ENCODE measurements around the gene TMEM131L. TPM values are rescaled to one million over a fixed set of nuclear protein-coding genes. Genes with fewer than 3 reads are reported as not detected.
"Not testable (repeated sequence)": the region's sequence is repeated elsewhere in the genome, so short reads cannot be mapped to it uniquely, and the experiment has no call there.

The TMEM131L gene
- total and polyA plus RNA-seq, 4 donors = 4.9 to 41.3 (median 12.9) TPM

DNA sequence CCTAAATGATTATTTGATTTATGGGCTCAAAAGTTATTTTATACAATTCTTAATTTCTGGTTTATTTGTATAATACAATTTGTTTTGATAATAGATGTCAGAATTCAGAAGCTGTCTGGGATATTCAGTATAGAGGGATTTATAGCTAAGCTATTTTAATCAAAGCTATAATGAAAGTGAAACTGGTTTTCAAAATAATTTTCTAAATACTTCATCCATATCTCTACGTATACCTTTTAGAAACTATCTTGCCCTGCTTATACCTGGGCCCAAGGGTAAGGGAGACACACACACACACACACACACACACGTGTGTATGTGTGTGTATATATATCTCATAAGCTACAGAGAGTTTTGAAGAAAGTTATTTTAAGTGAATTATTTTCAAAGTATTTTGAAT is 2.9 kb downstream of the TMEM131L start:
- H3K36me3 ChIP-seq (ENCODE audit: control insufficient read depth in 4 of 4, insufficient read depth in 3 of 4, low read depth in 1 of 4, low read length in 3 of 4) = peaks cover 0 to 3% (median under 1%) of the 10 kb centered on the region in 4 donors
- no peak overlapping the region for H3K4me3 ChIP-seq (ENCODE audit: low read depth in 1 of 3, low read length in 3 of 3)
- no peak for DNase-seq (ENCODE audit: low spot score)
- TF ChIP-seq HNF4A (conservative IDR thresholded peaks at IDR 0.05) (no peak), EGR1 (IDR thresholded peaks at IDR 0.05; ENCODE audit: low read depth in 2 of 2) (no peak), FOXA2 (IDR thresholded peaks at IDR 0.05) (no peak), JUND (IDR thresholded peaks at IDR 0.05) (no peak), NR2F2 (IDR thresholded peaks at IDR 0.05) (no peak), GABPA (IDR thresholded peaks at IDR 0.05 in 1 of 2, conservative IDR thresholded peaks at IDR 0.05 in 1 of 2) (no peak), FOXA1 (IDR thresholded peaks at IDR 0.05) (no peak), TAF1 (conservative IDR thresholded peaks at IDR 0.05) (no peak), SP1 (IDR thresholded peaks at IDR 0.05) (no peak), YY1 (IDR thresholded peaks at IDR 0.05) (no peak), RAD21 (IDR thresholded peaks at IDR 0.05) (no peak), RXRA (IDR thresholded peaks at IDR 0.05) (no peak), HNF4G (IDR thresholded peaks at IDR 0.05) (no peak)
- TF ChIP-seq, protein P1, sequence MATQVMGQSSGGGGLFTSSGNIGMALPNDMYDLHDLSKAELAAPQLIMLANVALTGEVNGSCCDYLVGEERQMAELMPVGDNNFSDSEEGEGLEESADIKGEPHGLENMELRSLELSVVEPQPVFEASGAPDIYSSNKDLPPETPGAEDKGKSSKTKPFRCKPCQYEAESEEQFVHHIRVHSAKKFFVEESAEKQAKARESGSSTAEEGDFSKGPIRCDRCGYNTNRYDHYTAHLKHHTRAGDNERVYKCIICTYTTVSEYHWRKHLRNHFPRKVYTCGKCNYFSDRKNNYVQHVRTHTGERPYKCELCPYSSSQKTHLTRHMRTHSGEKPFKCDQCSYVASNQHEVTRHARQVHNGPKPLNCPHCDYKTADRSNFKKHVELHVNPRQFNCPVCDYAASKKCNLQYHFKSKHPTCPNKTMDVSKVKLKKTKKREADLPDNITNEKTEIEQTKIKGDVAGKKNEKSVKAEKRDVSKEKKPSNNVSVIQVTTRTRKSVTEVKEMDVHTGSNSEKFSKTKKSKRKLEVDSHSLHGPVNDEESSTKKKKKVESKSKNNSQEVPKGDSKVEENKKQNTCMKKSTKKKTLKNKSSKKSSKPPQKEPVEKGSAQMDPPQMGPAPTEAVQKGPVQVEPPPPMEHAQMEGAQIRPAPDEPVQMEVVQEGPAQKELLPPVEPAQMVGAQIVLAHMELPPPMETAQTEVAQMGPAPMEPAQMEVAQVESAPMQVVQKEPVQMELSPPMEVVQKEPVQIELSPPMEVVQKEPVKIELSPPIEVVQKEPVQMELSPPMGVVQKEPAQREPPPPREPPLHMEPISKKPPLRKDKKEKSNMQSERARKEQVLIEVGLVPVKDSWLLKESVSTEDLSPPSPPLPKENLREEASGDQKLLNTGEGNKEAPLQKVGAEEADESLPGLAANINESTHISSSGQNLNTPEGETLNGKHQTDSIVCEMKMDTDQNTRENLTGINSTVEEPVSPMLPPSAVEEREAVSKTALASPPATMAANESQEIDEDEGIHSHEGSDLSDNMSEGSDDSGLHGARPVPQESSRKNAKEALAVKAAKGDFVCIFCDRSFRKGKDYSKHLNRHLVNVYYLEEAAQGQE (IDR thresholded peaks at IDR 0.05) = no peak
- TF ChIP-seq, protein P2, sequence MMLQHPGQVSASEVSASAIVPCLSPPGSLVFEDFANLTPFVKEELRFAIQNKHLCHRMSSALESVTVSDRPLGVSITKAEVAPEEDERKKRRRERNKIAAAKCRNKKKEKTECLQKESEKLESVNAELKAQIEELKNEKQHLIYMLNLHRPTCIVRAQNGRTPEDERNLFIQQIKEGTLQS (IDR thresholded peaks at IDR 0.05) = no peak
- TF ChIP-seq, protein P3, sequence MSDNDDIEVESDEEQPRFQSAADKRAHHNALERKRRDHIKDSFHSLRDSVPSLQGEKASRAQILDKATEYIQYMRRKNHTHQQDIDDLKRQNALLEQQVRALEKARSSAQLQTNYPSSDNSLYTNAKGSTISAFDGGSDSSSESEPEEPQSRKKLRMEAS (IDR thresholded peaks at IDR 0.05) = no peak
- TF ChIP-seq, protein P4, sequence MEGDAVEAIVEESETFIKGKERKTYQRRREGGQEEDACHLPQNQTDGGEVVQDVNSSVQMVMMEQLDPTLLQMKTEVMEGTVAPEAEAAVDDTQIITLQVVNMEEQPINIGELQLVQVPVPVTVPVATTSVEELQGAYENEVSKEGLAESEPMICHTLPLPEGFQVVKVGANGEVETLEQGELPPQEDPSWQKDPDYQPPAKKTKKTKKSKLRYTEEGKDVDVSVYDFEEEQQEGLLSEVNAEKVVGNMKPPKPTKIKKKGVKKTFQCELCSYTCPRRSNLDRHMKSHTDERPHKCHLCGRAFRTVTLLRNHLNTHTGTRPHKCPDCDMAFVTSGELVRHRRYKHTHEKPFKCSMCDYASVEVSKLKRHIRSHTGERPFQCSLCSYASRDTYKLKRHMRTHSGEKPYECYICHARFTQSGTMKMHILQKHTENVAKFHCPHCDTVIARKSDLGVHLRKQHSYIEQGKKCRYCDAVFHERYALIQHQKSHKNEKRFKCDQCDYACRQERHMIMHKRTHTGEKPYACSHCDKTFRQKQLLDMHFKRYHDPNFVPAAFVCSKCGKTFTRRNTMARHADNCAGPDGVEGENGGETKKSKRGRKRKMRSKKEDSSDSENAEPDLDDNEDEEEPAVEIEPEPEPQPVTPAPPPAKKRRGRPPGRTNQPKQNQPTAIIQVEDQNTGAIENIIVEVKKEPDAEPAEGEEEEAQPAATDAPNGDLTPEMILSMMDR (IDR thresholded peaks at IDR 0.05; ENCODE audit: low read depth, low read length, missing input control) = no peak
- TF ChIP-seq, protein P5, sequence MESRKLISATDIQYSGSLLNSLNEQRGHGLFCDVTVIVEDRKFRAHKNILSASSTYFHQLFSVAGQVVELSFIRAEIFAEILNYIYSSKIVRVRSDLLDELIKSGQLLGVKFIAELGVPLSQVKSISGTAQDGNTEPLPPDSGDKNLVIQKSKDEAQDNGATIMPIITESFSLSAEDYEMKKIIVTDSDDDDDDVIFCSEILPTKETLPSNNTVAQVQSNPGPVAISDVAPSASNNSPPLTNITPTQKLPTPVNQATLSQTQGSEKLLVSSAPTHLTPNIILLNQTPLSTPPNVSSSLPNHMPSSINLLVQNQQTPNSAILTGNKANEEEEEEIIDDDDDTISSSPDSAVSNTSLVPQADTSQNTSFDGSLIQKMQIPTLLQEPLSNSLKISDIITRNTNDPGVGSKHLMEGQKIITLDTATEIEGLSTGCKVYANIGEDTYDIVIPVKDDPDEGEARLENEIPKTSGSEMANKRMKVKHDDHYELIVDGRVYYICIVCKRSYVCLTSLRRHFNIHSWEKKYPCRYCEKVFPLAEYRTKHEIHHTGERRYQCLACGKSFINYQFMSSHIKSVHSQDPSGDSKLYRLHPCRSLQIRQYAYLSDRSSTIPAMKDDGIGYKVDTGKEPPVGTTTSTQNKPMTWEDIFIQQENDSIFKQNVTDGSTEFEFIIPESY (IDR thresholded peaks at IDR 0.05) = no peak
- peak overlapping the region; percentile 48 to 99 for H3K27ac ChIP-seq (ENCODE audit: low read depth in 1 of 2, low read length in 2 of 2)
- peaks cover 4 to 60% (median 49%) of the 10 kb centered on the region in 4 donors for H3K4me1 ChIP-seq (ENCODE audit: control insufficient read depth in 4 of 4, insufficient read depth in 4 of 4, low read length in 3 of 4)
- no peaks in the 10 kb centered on the region for H3K27me3 ChIP-seq (ENCODE audit: control insufficient read depth in 4 of 4, insufficient read depth in 4 of 4, low read length in 3 of 4)
- H3K9ac ChIP-seq (ENCODE audit: low read depth in 1 of 2, low read length in 2 of 2) = peak overlapping the region; percentile 4 to 79
- WGBS = 24% methylated on average over 2 of the region's 2 CpGs
- H3K9me3 ChIP-seq (ENCODE audit: control insufficient read depth in 4 of 4, low read length in 3 of 4) = no peaks in the 10 kb centered on the region

DNA sequence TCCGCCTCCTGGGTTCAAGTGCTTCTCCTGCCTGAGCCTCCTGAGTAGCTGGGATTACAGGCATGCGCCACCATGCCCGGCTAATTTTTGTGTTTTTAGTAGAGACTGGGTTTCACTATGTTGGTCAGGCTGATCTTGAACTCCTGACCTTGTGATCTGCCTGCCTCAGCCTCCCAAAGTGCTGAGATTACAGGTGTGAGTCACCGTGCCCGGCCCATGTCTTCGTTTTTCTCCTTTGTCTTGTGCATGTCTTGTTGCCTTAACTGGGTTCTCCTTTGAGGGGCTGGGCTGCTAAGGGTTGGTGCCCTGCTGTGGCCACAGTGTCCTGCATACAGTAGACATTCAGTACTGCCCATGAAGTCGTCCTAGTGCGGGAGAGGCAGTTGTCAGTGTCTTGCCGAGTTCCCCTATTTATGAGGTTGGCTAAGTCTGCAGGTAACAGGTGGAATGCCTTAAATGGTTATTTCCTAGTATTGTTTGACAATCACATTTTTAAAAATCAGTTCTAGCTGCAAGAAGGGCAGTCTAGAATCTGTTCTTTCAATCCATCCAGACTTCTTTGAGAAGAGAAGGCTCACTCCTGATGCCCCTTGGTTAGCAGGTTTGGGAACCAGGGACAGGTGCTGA is 5.0 kb downstream of the TMEM131L start:
- 86% methylated on average over 9 of the region's 9 CpGs for WGBS
- DNase-seq (ENCODE audit: low spot score); H3K9me3 ChIP-seq (ENCODE audit: control insufficient read depth in 4 of 4, low read length in 3 of 4); H3K27me3 ChIP-seq (ENCODE audit: control insufficient read depth in 4 of 4, insufficient read depth in 4 of 4, low read length in 3 of 4): not testable (repeated sequence)
- peak overlapping the region; percentile 30 to 85 for H3K9ac ChIP-seq (ENCODE audit: low read depth in 1 of 2, low read length in 2 of 2)
- peak overlapping the region; percentile 12 to 66 (median 46) for H3K4me3 ChIP-seq (ENCODE audit: low read depth in 1 of 3, low read length in 3 of 3)
- H3K36me3 ChIP-seq (ENCODE audit: control insufficient read depth in 4 of 4, insufficient read depth in 3 of 4, low read depth in 1 of 4, low read length in 3 of 4) = peaks cover 0 to 15% (median 7%) of the 10 kb centered on the region in 4 donors
- peaks cover 4 to 50% (median 42%) of the 10 kb centered on the region in 4 donors for H3K4me1 ChIP-seq (ENCODE audit: control insufficient read depth in 4 of 4, insufficient read depth in 4 of 4, low read length in 3 of 4)
- H3K27ac ChIP-seq (ENCODE audit: low read depth in 1 of 2, low read length in 2 of 2) = peak overlapping the region; percentile 76 to 91
